ENCODE measurements around the gene DOCK6. TPM values are rescaled to one million over a fixed set of nuclear protein-coding genes. Genes with fewer than 3 reads are reported as not detected.

DOCK6 gene
- total and polyA plus RNA-seq, 10 of the 15 experiments (the other 5 are each of a cell fraction or from before 2014, with no cell fraction given), result 0.76 to 24.8 (median 4.7) TPM

- TF ChIP-seq SRF (IDR thresholded peaks at IDR 0.05; ENCODE audit: low read depth in 2 of 2, low read length in 2 of 2) (0 out of 4 replicates have a peak, but pooled peaks of 1 of the 2 experiments have one; percentile 66), FOXM1 (IDR thresholded peaks at IDR 0.05; ENCODE audit: low read depth, low read length) (peak; percentile 75; the same call in 1 of the 2 replicates), MTA3 (IDR thresholded peaks at IDR 0.05; ENCODE audit: borderline replicate concordance, low read length) (peak; percentile 35; the same call in 1 of the 2 replicates), CBX5 (IDR thresholded peaks at IDR 0.05; ENCODE audit: low read depth) (0 out of 2 replicates have a peak, but pooled peaks have one; percentile 20), RB1 (IDR thresholded peaks at IDR 0.05; ENCODE audit: borderline replicate concordance) (no peak), EED (IDR thresholded peaks at IDR 0.05; ENCODE audit: low read depth) (peak; percentile 88), PAX8 (IDR thresholded peaks at IDR 0.05) (no peak), STAT1 (conservative IDR thresholded peaks at IDR 0.05) (no peak), BMI1 (IDR thresholded peaks at IDR 0.05; ENCODE audit: borderline replicate concordance) (peak; percentile 43; the same call in 1 of the 2 replicates), TCF3 (IDR thresholded peaks at IDR 0.05; ENCODE audit: borderline replicate concordance, insufficient read depth, low read depth, low read length) (no peak), EP300 (IDR thresholded peaks at IDR 0.05; ENCODE audit: borderline replicate concordance in 1 of 2, control insufficient read depth in 1 of 2, low read depth in 2 of 2, low read length in 2 of 2) (peak; percentile 87 to 88), PKNOX1 (IDR thresholded peaks at IDR 0.05) (no peak), SMARCA5 (IDR thresholded peaks at IDR 0.05) (peak; percentile 80), POLR2AphosphoS2 (IDR thresholded peaks at IDR 0.05; ENCODE audit: low read depth, low read length) (no peak), MAX (IDR thresholded peaks at IDR 0.05; ENCODE audit: low read depth, low read length) (no peak), YY1 (IDR thresholded peaks at IDR 0.05; ENCODE audit: low read depth, low read length) (no peak), ELK1 (IDR thresholded peaks at IDR 0.05; ENCODE audit: low read depth, low read length) (no peak), ATF3 (IDR thresholded peaks at IDR 0.05; ENCODE audit: borderline replicate concordance, extremely low read depth, low read depth, low read length) (no peak), HSF1 (IDR thresholded peaks at IDR 0.05; ENCODE audit: low read depth, low read length) (no peak), ZBED1 (IDR thresholded peaks at IDR 0.05; ENCODE audit: borderline replicate concordance) (no peak), KAT2A (conservative IDR thresholded peaks at IDR 0.05; ENCODE audit: control insufficient read depth, low read depth, low read length) (no peak), IRF4 (IDR thresholded peaks at IDR 0.05; ENCODE audit: low read depth, low read length) (peak; percentile 91), ZBTB33 (IDR thresholded peaks at IDR 0.05) (no peak), TBL1XR1 (IDR thresholded peaks at IDR 0.05; ENCODE audit: low read depth, low read length) (no peak), HDAC6 (IDR thresholded peaks at IDR 0.05; ENCODE audit: unreplicated experiment) (no peak), DPF2 (IDR thresholded peaks at IDR 0.05) (peak; percentile 98)
Observed at GRCh38 chr19:11205939-11206570, 56.3 kb downstream of the DOCK6 start (continued).
